GM13976 (cell line): ENCODE measurements around the gene C19orf85.

Experiments used
- DNase-seq: peaks from one replicate; pipeline ENCODE4 v3.0.0; 2012; ENCODE audit warnings: low spot score
- in situ Hi-C: fragments of 300-500 bp; cut with MboI; formaldehyde crosslinking; loops from one replicate; pipeline ENCODE4 v1.12.0; 2022; ENCODE audit warnings: low sequenced_read_pairs, mixed read lengths, inconsistent platforms; ENCODE audit not compliant: unreplicated experiment
- TF ChIP-seq, protein P1 (sequence below): IDR thresholded peaks from 2 replicates; pipeline ENCODE4 v1.5.1; 2012; ENCODE audit warnings: borderline replicate concordance, mild to moderate bottlenecking; ENCODE audit not compliant: insufficient read depth; ENCODE audit errors: extremely low read depth, missing control alignments, control extremely low read depth

Gene C19orf85

DNA sequence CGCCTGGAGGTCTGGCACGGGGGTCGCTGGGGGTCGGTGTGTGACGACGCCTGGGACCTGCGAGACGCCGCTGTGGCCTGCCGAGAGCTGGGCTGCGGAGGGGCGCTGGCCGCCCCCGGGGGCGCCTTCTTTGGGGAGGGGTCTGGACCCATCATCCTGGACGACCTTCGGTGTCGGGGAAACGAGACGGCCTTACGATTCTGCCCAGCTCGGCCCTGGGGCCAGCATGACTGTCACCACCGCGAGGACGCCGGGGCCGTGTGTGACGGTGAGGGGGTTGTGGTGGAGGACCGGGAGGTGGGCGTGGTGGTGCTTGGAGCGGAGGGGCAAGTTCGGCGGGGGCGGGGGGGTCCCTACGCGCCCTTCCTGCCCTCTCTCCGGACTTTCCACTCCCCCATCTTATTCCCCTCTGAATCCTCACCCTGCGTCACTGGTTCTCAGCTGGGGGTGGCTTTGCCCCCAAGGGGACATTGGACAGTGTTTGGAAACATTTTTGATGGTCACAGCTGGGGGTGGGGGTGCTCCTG, 29.2 kb upstream of the C19orf85 start:
- in situ Hi-C loops = no loop called here
- DNase-seq = no peak
- TF ChIP-seq, protein P1, sequence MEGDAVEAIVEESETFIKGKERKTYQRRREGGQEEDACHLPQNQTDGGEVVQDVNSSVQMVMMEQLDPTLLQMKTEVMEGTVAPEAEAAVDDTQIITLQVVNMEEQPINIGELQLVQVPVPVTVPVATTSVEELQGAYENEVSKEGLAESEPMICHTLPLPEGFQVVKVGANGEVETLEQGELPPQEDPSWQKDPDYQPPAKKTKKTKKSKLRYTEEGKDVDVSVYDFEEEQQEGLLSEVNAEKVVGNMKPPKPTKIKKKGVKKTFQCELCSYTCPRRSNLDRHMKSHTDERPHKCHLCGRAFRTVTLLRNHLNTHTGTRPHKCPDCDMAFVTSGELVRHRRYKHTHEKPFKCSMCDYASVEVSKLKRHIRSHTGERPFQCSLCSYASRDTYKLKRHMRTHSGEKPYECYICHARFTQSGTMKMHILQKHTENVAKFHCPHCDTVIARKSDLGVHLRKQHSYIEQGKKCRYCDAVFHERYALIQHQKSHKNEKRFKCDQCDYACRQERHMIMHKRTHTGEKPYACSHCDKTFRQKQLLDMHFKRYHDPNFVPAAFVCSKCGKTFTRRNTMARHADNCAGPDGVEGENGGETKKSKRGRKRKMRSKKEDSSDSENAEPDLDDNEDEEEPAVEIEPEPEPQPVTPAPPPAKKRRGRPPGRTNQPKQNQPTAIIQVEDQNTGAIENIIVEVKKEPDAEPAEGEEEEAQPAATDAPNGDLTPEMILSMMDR = no peak

DNA sequence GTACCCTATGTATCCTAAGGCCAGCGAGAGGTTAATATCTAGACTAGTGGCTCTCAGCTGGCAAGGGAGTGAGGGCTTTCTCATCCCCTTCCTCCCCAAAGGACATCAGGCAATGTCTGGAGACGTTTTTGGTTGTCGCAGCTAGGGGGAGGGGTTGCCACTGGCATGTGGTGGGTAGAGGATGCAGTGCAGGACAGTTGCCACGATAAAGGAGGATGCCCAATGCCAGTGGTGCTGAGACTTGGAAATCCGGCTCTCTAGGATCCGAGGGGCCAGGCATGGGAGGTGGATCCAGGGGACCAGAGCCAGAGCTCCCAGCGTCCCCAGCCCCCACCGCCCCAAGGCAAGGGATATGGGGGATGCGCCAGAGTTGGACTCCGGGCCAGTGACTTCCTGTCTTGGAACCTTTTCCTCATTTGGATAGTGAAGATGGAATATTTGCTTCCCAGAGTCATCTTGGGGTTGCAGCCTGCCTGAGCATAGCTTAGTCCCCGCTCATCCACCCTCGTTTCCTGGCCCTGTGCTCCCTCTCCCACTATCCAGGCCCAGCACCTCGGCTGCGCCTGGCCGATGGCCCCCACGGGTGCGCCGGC, 28.6 kb upstream of the C19orf85 start:
- in situ Hi-C loops = no loop called here
- no peak for DNase-seq
- TF ChIP-seq, protein P1 = no peak

DNA sequence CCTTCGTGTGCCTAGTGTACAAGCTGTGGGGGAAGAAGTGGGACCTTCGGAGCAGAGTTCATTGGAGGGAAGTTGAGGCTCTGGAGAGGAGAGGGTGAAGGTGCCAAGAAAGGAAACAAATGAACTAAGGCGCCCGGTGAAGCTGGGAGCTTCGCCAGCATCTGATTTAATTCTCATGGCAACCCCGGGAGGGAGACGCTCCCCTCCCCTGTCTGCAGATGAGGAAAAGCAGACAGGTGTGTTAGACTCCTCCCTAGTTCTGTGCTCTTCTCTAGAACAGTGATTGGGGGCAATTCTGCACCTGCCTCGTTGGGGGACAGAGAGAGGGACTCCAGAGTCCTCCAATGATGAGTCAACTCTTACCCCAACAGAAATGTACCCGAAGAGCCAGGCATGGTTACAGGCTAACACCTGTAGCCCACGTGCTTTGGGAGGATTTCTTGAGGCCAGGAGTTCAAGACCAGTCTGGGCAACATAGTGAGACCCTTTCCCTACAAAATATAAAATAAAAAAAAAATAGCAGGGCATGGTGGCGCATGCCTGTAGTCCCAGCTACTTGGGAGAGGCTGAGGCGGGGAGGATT, 27.9 kb upstream of the C19orf85 start:
- TF ChIP-seq, protein P1 = no peak
- DNase-seq = no peak
- in situ Hi-C loops = no loop called here

DNA sequence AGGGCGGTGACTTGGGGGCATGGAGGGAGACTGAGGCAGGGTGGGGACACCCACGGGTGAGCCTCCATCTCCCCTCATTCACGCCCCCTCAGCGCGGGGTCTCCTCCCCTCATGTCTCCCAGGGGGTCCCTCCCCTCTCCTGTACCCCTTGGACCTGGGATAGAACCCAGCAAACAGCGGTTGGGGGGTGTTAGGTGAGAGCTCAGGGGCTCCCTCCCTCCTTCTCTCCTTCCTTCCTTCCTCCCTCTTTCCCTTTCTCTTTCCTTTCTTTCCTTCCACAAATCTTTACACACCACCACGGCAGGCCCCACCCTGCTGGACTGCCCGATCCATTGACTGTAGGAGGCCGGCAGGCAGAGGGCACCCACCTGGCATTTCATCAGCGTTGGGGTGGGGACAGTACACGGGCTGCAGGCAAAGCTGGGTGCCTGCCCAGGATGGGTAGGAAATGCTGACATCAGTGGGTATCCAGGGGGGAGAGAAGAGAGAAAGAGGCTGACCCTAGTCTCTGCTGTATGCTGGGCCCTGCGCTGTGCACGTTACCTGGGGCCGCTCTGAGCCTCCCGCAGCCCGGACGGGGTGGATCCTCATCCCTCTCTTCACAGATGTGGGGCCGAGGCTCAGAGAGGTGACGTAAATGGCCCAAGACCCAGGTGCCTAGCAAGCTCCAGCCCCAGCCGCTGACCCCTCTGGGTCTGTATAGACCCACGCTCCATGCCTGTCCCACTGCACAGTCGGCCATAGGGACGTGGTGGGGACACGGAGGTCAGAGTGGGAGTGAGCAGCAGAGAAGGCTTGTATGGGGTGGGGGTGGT, 27.2 kb upstream of the C19orf85 start:
- TF ChIP-seq, protein P1 = no peak
- in situ Hi-C loops = no loop called here
- DNase-seq = no peak

DNA sequence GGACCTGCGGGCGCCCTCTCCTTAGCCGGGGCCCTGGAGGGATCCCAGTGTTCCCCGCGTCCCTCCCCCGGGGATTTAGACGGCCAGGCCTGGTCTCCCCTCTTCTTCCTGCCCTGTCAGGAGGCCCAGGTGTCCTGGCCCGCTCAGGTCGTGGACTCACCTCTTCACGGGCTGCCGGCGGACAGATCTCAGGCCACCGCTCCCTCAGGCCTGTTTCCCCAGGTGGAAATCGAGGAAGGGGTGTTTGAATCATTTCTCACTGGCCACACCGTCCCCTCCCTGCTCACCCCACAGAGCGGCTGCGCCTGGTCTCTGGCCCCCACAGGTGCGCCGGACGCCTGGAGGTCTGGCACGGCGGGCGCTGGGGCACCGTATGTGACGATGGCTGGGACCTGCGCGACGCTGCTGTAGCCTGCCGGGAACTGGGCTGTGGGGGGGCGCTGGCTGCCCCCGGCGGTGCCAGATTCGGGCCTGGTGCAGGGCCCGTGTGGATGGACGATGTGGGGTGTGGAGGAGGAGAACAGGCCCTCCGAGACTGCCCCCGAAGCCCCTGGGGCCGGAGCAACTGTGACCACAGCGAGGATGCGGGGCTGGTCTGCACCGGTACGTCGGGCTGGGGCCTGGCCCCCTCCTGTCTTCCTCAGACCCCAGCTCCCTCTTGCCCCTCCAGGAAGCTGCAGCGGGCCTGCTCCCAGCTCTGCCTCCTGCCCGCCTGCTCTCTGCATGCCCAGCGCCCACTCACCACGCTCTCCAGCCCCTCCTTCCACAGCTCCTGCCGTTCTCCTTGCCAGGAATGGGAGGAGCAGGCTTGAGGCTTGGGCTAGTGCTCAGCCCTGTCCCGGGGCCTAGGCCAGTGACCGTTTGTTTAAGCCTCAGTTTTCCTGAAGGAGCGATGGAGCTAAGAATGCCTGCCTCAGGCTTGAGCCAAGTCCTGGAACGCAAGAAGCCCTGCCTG, 26.2 kb upstream of the C19orf85 start:
- DNase-seq = no peak
- TF ChIP-seq, protein P1 = no peak
- in situ Hi-C loops = no loop called here
